HuH-7 (cell line): ENCODE results near the gene ERBB3.

Experiments used
- DNase-seq: peaks from one replicate; pipeline ENCODE4 v3.0.0; 2011; ENCODE audit warnings: low spot score

The ERBB3 gene

GRCh38 chr12:56080556-56081138 is 682 bp downstream of the ERBB3 start:
- DNase-seq, result peak; percentile 75

DNA sequence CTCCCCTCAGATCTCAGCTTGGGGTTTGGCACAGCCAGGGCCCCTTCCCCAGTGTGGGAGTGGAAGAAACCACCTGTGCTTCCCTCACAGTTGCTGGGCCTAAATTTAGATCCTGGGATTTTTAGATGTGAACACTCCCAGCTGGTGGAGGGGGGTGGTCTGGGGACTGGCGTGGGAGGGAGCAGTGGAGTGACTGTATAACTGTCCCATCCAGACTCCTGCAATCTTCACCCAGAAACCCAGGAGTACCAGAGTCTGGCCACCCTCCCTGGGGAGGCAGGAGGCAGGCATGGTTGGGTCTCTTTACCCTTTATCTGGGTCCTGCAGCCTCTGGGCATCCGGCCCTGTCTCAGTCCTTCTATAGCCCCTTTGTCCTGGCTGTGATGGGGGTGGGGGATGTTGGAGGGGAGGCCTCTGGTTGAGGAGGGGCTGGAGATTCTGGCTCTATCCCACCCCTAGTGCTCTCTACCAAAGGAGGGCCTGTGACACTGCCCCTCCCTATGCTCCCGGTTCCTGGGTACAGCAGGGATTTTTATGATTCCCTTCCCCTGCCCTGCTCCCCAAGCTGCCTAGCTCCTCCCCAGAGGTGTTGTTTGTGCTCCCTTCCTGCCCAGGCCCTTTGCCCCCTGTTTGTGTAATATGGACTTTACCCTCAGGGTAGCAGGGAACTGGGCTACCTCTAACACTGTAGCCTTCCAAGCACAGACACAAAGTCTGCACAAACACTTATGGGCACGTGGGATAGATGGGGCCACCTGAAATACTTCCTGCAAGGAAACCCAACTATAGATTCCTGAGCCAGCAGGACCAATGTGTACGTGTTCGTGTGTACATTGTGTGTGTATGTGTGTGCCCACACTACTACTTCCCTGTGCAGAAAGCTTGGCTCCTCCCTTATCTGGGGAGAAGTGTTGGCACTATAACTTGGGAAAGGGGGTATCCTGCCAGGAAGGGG is 1.7 kb downstream of the ERBB3 start:
- peak; percentile 88 for DNase-seq

DNA sequence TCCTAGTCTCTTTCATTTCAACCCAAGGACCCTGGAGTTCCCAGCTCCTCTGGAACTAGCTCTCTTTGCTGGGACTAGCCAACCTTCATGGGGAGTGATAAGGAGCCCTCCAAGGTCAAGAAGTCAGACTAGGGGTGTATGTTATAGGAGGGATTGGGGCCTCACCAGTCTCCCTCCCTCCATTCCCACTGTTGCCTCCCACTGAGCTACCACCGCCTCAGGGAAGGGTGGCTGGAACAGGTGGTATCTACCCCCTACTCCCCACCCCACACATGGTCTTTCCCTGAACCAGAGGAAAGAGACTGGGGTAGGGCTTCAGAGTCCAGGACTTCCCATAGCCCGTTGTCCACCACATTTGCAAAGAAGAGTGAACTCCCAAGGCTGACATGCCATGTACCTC is 2.4 kb downstream of the ERBB3 start:
- no peak for DNase-seq

DNA sequence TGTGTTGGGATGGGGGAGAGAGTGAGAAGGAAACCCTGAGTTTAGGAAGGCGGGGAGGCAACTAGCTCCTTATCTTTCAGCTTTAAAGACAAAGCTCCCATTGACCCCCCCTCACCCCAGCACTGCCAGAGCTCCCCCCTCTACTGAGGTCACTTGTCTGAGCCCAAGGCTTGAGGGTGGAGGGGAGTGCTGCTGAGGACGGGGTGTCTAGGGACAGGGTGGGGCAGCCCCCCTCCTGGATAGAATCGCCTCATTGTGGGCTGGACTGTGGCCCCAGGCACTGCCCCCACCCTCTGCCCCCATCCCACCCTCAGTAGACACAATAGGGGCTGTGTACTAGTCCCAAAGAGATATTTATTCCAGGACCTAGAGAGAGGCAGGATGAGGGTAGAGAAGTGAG is 3.0 kb downstream of the ERBB3 start:
- DNase-seq, result no peak

DNA sequence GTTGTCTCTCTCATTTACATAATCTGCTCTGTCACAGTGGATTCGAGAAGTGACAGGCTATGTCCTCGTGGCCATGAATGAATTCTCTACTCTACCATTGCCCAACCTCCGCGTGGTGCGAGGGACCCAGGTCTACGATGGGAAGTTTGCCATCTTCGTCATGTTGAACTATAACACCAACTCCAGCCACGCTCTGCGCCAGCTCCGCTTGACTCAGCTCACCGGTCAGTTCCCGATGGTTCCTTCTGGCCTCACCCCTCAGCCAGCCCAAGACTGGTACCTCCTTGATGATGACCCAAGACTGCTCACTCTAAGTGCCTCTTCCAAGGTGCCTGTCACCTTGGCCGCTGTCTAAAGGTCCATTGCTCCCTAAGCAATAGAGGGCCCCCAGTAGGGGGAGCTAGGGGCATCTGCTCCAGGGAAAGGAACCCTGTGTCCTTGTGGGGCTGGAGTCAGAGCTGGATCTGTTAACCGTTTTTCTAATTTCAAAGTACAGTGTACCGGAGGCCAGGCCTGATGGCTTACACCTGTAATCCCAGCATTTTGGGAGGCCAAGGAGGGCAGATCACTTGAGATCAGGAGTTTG is 5.1 kb downstream of the ERBB3 start:
- DNase-seq, result peak; percentile 55

DNA sequence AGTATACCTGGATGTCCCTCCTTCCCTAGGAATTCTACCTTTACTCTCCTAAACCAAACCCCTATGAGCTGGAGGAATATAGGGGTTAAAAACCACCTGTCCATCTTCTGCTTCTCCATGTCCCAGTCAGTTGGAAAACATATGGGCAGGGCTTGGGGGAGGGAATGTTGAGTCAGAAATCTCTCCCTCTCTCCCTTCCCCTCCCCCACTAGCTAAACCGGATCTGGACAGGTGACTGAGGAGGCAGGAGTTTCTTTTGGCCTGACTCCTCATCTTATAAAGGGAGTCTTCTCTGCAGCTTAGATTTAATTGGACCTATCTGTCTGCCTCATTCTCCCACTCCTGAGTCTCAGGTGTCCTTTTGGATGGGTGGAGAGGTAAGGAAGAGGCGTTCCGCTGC is 6.1 kb downstream of the ERBB3 start:
- no peak for DNase-seq

DNA sequence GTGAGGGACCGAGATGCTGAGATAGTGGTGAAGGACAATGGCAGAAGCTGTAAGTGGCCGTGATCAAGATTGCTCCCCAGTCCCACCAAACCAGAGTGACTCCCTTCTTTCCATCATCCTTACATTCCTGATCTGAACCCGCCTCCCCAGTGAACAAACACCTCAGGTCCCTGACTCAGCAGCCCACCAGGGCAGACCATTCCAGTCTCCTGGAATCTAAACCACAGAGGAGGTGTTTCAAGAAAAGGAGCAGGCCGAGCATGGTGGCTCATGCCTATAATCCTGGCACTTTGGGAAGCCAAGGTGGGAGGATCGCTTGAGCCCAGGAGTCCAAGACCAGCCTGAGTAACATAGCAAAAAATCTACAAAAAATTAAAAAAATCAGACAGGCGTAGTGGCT is 6.6 kb downstream of the ERBB3 start:
- DNase-seq, result no peak

- DNase-seq, result no peak
Observed at GRCh38 chr12:56087220-56087619, 7.3 kb downstream of the ERBB3 start.

DNA sequence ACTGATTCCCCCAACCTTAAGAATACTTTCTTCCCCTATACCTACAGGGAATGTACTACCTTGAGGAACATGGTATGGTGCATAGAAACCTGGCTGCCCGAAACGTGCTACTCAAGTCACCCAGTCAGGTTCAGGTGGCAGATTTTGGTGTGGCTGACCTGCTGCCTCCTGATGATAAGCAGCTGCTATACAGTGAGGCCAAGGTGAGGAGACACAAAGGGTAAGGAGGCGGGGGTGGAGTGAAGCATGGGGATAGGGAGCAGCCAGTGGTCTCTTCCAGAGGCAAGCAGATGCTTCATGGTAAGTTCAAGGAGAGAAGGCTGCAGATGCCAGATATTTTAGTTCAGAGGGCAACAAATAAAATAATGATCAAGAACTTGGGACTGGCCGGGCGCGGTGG is 17.8 kb downstream of the ERBB3 start:
- DNase-seq, result no peak

DNA sequence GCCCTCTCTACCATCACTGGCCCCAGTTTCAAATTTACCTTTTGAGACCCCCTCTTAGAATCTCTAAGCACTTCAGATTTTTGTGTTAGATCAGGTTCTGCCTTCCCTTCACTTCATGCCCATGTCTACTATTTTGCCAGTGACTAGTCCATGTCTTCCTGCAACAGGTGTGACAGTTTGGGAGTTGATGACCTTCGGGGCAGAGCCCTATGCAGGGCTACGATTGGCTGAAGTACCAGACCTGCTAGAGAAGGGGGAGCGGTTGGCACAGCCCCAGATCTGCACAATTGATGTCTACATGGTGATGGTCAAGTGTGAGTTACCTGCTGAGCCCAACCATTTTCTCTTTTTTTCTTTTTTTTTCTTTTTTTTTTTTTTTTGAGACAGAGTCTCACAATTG is 18.6 kb downstream of the ERBB3 start:
- no peak for DNase-seq

- DNase-seq, result no peak
Observed at GRCh38 chr12:56099787-56100186, 19.8 kb downstream of the ERBB3 start.

DNA sequence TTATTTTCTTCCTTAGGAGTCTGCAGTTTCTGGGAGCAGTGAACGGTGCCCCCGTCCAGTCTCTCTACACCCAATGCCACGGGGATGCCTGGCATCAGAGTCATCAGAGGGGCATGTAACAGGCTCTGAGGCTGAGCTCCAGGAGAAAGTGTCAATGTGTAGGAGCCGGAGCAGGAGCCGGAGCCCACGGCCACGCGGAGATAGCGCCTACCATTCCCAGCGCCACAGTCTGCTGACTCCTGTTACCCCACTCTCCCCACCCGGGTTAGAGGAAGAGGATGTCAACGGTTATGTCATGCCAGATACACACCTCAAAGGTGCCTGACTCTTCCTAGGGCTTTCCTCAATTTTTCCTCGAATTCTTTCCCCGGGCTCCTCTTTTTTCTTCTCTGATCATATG is 21.1 kb downstream of the ERBB3 start:
- DNase-seq, result no peak

GRCh38 chr12:56102683-56103065 is 22.7 kb downstream of the ERBB3 start:
- no peak for DNase-seq

DNA sequence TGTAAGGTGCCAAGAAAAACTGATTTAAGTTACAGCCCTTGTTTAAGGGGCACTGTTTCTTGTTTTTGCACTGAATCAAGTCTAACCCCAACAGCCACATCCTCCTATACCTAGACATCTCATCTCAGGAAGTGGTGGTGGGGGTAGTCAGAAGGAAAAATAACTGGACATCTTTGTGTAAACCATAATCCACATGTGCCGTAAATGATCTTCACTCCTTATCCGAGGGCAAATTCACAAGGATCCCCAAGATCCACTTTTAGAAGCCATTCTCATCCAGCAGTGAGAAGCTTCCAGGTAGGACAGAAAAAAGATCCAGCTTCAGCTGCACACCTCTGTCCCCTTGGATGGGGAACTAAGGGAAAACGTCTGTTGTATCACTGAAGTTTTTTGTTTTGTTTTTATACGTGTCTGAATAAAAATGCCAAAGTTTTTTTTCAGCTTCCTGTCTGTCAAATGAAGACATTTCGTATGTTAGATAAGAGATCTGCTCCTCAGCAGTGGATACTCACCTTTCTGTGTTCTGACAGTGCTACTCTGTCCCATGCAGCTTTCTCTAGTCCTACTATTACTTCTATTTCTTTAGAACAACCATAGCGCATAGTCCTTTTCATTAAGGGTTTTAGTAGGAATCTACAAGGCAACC is 23.2 kb downstream of the ERBB3 start:
- no peak for DNase-seq

DNA sequence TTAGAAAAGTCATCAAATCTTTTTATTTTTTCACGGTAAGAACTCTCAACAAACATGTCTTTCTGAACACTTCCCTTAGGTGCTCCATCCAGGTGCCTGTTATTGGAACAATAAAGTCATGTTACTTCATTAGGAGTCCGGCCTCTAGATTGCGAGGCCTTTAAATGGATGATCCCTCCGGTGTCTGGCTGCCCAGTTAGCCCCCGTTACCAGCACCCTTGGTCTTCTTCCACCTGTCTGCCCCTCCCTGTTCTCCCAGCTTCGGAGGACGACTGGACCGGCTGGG is 23.8 kb downstream of the ERBB3 start:
- DNase-seq, result no peak

DNA sequence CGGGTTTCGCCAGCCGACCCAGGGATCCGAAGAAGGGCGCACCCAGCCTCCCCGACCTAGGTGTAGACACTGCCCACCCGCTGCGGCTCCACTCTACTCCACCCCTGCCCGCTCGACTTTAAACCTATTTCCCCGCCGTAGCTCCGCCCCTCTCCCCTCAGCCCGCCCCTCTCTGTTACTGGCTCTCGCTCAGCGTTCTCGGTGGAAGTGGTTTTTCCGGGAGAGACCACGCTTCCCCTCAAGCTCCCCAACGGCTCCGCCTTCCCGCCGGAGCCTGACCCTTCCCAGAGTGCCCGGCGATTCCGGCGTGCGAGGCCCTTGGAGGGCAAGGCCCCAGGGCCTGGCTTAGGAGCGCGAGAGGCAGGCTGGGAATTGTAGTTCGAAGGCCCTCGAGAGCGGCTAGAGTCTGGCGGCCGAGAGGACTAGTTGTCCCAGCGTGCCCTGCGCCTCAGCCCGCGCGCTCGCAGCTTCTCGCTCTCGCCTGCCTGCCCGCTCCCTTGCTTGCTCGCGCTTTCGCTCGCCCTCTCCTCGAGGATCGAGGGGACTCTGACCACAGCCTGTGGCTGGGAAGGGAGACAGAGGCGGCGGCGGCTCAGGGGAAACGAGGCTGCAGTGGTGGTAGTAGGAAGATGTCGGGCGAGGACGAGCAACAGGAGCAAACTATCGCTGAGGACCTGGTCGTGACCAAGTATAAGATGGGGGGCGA is 24.3 kb downstream of the ERBB3 start, which contains the start of gene PA2G4:
PA2G4 (plus strand) TSS at position 451 of the 706 bp plus-strand sequence; CDS start at position 630, 179 bp downstream.
- peak; percentile 90 for DNase-seq

- DNase-seq, result no peak
Observed at GRCh38 chr12:56104815-56105608, 25.0 kb downstream of the ERBB3 start.

GRCh38 chr12:56105609-56105902 is 25.6 kb downstream of the ERBB3 start:
- DNase-seq, result no peak

- no peak for DNase-seq
Observed at GRCh38 chr12:56107242-56107641, 27.3 kb downstream of the ERBB3 start.

GRCh38 chr12:56110571-56110970 is 30.6 kb downstream of the ERBB3 start:
- no peak for DNase-seq

DNA sequence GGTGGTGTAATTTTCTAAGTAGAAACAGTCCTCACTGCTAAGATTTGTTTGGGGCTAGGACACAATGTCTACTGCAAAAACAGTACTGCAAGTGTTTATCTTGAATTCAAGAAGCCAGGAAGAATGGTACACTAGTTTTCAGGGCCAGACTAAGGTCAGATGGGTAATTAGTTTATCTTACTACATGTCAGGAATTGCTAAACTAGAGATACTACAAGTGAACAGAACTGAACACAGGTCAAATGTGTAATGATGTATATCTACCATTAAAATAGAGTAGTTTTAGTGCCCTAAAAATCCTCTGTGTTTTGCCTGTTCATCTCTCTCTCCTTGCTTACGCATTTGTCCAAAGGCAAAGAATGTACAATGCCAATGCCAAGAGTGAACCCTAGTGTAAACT is 34.1 kb downstream of the ERBB3 start:
- DNase-seq, result no peak

GRCh38 chr12:56115329-56115728 is 35.4 kb downstream of the ERBB3 start:
- DNase-seq, result no peak
